ENCODE data around the gene RARA.

DNA sequence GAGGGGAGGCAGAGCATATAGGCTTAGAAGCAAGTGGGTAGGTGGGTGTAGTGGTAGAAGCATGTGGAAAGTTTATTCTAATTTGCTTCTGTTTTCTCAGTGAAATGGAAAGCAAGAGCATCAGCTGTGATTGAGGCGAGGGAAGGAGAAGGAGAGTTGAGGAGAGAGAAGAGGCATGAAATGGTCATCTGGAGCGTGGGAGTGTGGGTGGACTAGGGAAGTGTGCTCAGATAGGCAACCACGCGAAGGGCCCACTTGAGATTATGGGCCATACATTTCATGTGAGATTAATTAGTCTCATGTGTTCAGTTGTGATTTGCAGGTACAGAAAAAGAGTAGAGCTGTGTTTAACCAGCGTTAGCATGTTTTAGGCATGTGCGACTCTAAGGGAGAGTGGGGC, 42.1 kb upstream of the RARA start:
- TF ChIP-seq, protein P1, sequence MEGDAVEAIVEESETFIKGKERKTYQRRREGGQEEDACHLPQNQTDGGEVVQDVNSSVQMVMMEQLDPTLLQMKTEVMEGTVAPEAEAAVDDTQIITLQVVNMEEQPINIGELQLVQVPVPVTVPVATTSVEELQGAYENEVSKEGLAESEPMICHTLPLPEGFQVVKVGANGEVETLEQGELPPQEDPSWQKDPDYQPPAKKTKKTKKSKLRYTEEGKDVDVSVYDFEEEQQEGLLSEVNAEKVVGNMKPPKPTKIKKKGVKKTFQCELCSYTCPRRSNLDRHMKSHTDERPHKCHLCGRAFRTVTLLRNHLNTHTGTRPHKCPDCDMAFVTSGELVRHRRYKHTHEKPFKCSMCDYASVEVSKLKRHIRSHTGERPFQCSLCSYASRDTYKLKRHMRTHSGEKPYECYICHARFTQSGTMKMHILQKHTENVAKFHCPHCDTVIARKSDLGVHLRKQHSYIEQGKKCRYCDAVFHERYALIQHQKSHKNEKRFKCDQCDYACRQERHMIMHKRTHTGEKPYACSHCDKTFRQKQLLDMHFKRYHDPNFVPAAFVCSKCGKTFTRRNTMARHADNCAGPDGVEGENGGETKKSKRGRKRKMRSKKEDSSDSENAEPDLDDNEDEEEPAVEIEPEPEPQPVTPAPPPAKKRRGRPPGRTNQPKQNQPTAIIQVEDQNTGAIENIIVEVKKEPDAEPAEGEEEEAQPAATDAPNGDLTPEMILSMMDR (IDR thresholded peaks at IDR 0.05): no peak
- no peak for TF ChIP-seq POLR2A (IDR thresholded peaks at IDR 0.05)
